ENCODE data around the gene STK38.
A peak's percentile ranks its signal among the peaks of the same experiment; 100 is the strongest.

DNA sequence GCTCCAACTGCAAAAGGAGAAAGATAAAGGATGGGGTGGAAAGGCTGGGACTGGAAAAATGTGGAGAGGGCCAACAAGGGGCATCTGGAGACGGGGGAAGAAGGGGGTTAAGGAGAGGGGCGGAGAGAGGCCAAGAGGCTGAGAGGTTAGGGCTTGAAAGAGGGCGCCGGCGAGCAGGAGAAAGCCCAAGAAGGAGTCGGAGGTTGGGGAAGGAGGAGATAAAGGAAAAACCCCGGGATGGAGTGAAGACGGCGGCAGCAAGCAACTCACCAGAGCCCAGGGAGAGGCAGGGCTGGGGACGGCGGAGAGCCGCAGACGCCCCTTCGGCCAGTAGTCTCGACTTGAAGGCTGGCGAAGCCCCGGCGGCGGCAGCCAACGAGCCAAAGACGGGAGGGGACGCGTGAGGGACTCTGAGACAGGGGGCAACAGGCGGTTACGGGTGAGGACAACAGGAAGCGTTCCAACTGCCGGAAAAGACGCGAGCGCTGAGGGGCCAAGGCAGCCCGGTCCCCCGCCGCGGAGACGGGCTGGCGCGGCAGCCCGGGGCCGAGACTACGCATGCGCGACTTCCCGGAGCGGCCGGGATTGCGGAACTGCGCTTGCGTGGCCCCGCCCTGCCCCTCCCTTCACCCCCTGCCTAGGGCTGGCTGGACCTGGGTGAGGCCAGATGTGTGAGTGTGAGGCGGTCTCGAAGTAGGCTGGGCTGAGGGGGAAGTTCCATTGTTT lies at the start of gene STK38:
- TF ChIP-seq, protein P1, sequence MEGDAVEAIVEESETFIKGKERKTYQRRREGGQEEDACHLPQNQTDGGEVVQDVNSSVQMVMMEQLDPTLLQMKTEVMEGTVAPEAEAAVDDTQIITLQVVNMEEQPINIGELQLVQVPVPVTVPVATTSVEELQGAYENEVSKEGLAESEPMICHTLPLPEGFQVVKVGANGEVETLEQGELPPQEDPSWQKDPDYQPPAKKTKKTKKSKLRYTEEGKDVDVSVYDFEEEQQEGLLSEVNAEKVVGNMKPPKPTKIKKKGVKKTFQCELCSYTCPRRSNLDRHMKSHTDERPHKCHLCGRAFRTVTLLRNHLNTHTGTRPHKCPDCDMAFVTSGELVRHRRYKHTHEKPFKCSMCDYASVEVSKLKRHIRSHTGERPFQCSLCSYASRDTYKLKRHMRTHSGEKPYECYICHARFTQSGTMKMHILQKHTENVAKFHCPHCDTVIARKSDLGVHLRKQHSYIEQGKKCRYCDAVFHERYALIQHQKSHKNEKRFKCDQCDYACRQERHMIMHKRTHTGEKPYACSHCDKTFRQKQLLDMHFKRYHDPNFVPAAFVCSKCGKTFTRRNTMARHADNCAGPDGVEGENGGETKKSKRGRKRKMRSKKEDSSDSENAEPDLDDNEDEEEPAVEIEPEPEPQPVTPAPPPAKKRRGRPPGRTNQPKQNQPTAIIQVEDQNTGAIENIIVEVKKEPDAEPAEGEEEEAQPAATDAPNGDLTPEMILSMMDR (conservative IDR thresholded peaks at IDR 0.05; ENCODE audit: low read depth, low read length) = peak; percentile 52
- no peak for TF ChIP-seq EZH2 (IDR thresholded peaks at IDR 0.05; ENCODE audit: low read length, unreplicated experiment)
